Urinary bladder (tissue), 4 donors: Measurements from ENCODE around the gene CLIC5. TPM values are rescaled to one million over a fixed set of nuclear protein-coding genes. Genes with fewer than 3 reads are reported as not detected.

Source experiments
- DNase-seq: peaks from one replicate; pipeline ENCODE4 v3.0.0-alpha.2; 2015; ENCODE audit errors: extremely low spot score
- H3K27ac ChIP-seq: one replicate; pipeline ENCODE4 v1.5.1; 2013; ENCODE audit warnings: low read depth, mild to moderate bottlenecking, moderate library complexity
- H3K36me3 ChIP-seq: one replicate; pipeline ENCODE4 v1.6.1; 2013; ENCODE audit warnings: mild to moderate bottlenecking, moderate library complexity; ENCODE audit not compliant: insufficient read depth
- H3K4me1 ChIP-seq: one replicate; pipeline ENCODE4 v1.6.1; 2013; ENCODE audit warnings: mild to moderate bottlenecking, moderate library complexity; ENCODE audit not compliant: insufficient read depth
- H3K4me3 ChIP-seq: one replicate; pipeline ENCODE4 v1.5.1; 2013; ENCODE audit warnings: low read depth, low read length
- WGBS: extraction: QIAGEN DNeasy Blood & Tissue Kit; methylation state at CpG from one replicate; pipeline ENCODE4 v1.1.7; 2013; 5-methylcytosine and 5-hydroxymethylcytosine counted together
- polyA plus RNA-seq: library from polyadenylated mRNA; stranded (reverse); fragments of 200-250 nt; gene quantifications from one replicate; pipeline ENCODE4 v1.2.3, GENCODE V29; 2013
- total RNA-seq: library from RNA; depleted of rRNA; stranded (reverse); fragments of >200 nt; gene quantifications from one replicate; pipeline ENCODE4 v1.2.3, GENCODE V29; 2014
- donor health status: healthy with polysubstance abuse.
- donor health status: healthy.

The CLIC5 gene
- total and polyA plus RNA-seq, 2 donors: 2.4 to 4.3 TPM

GRCh38 chr6:45972795-45973503 is 42.7 kb downstream of the CLIC5 start:
- Histone ChIP-seq H3K4me3 (no peak overlapping the region), H3K4me1 (no peaks in the 10 kb centered on the region), H3K36me3 (no peaks in the 10 kb centered on the region), H3K27ac (no peak overlapping the region)
- 88% methylated on average over 4 of the region's 4 CpGs for WGBS
- DNase-seq: no peak

GRCh38 chr6:45971287-45971686 is 44.4 kb downstream of the CLIC5 start:
- no peak overlapping the region for H3K27ac ChIP-seq
- H3K4me3 ChIP-seq: no peak overlapping the region
- no peaks in the 10 kb centered on the region for H3K4me1 ChIP-seq
- DNase-seq: no peak
- WGBS: 87% methylated on average over 6 of the region's 6 CpGs
- no peaks in the 10 kb centered on the region for H3K36me3 ChIP-seq

DNA sequence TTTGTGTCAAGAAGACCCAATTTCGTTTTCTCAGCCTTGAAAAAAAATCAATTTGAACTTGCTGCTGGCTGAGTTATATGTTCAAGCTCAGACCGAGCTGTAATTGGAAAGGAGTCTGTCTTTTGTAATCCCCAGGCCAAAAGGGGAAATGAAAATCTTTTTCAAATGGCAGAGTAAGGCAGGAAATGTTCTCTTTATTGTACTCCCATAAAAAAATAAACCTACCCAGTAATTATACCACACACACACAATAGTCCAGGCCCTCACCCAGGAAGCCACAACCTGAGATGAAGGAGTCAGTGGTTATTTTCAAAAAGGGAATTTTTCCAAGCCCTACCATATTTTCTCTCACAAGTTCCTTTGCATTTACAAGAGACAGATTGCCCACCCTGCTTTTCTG is 45.3 kb downstream of the CLIC5 start:
- H3K27ac ChIP-seq: no peak overlapping the region

GRCh38 chr6:45969883-45970282 is 45.8 kb downstream of the CLIC5 start:
- H3K27ac ChIP-seq: no peak overlapping the region
- 78% methylated on average over 2 of the region's 2 CpGs for WGBS

More for the DNA sequence above, 45.3 kb downstream of the CLIC5 start:
- Histone ChIP-seq H3K4me1 (no peaks in the 10 kb centered on the region), H3K4me3 (no peak overlapping the region), H3K36me3 (no peaks in the 10 kb centered on the region)
- 44% methylated on average over 2 of the region's 2 CpGs for WGBS
- DNase-seq: no peak

DNA sequence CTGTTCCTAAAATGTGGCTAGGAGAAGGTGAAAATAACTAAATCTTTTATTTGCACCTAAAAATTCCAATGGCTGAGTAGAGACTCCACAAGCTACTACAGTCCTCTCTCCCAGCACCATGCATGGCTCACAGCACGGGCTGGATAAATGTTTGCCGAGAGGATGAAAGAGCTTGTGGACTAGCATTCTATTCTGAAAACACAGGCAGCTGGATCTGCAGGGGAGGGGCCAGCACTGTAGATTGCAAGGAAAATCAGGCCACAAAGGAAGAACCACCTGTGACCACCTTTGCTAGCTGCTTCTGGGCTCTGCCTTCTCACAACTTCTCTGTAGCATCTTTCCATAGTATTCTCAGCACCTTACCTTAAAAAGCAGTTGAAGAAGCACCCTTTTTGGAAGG is 46.6 kb downstream of the CLIC5 start:
- H3K27ac ChIP-seq: no peak overlapping the region

More at GRCh38 chr6:45969883-45970282, 45.8 kb downstream of the CLIC5 start:
- H3K4me1 ChIP-seq: no peaks in the 10 kb centered on the region
- DNase-seq: no peak
- H3K4me3 ChIP-seq: no peak overlapping the region
- no peaks in the 10 kb centered on the region for H3K36me3 ChIP-seq

DNA sequence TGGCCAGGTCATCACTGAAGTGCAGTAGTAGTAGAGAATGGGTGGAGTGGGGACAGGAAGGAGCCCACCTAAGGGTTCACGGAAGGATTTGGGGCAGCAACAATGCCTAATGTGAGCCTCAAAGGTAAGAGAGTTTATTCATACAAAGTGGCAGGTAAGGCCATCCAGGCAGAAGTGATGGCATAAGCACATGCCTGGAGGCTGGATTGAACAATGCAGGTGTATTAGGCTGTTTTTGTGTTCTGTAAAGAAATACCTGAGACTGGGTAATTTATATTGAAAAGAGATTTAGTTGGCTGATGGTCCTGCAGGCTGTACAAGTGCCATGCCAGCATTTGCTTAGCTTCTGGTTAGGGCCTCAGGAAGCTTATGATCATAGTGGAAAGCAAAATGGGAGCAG is 48.3 kb downstream of the CLIC5 start:
- Histone ChIP-seq H3K4me3 (no peak overlapping the region), H3K27ac (no peak overlapping the region), H3K4me1 (no peaks in the 10 kb centered on the region), H3K36me3 (no peaks in the 10 kb centered on the region)
- DNase-seq: no peak
- 100% methylated on average over 1 of the region's 1 CpG for whole genome bisulfite sequencing

More for the DNA sequence above, 46.6 kb downstream of the CLIC5 start:
- no peak for DNase-seq
- Histone ChIP-seq H3K4me1 (no peaks in the 10 kb centered on the region), H3K36me3 (no peaks in the 10 kb centered on the region), H3K4me3 (no peak overlapping the region)
- WGBS: 80% methylated on average over 2 of the region's 2 CpGs

- H3K4me1 ChIP-seq: no peaks in the 10 kb centered on the region
- no peak overlapping the region for H3K27ac ChIP-seq
- no peak overlapping the region for H3K4me3 ChIP-seq
- 76% methylated on average over 3 of the region's 3 CpGs for WGBS
- DNase-seq: no peak
- H3K36me3 ChIP-seq: no peaks in the 10 kb centered on the region
Observed at GRCh38 chr6:45966797-45967196, 48.9 kb downstream of the CLIC5 start.

- 82% methylated on average over 4 of the region's 4 CpGs for WGBS
- H3K4me1 ChIP-seq: no peaks in the 10 kb centered on the region
Observed at GRCh38 chr6:45966340-45966739, 49.3 kb downstream of the CLIC5 start.

DNA sequence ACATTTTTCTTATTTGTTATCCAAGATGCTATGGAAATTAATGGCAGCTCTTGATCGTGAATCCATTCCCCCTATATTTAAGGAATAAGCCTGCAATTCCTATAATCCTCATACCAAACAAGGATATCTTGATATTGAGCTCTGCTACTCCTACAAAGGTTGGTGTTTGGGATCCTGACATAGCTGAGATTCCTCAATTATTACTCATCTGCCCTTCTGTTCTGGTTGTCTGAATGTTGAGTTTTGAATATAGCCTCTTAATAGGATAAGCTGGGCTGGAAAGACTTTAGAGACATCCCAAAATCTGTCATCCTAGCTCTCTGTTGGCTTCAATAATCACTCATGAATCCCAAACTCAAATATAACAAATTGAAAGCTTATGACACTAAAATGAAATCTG is 49.9 kb downstream of the CLIC5 start:
- Histone ChIP-seq H3K4me3 (no peak overlapping the region), H3K4me1 (no peaks in the 10 kb centered on the region), H3K36me3 (no peaks in the 10 kb centered on the region), H3K27ac (no peak overlapping the region)
- no peak for DNase-seq
- 57% methylated on average over 1 of the region's 1 CpG for WGBS

More at GRCh38 chr6:45966340-45966739, 49.3 kb downstream of the CLIC5 start:
- DNase-seq: no peak
- Histone ChIP-seq H3K36me3 (no peaks in the 10 kb centered on the region), H3K27ac (no peak overlapping the region), H3K4me3 (no peak overlapping the region)

GRCh38 chr6:45965007-45965406 is 50.7 kb downstream of the CLIC5 start:
- no peak overlapping the region for H3K27ac ChIP-seq

DNA sequence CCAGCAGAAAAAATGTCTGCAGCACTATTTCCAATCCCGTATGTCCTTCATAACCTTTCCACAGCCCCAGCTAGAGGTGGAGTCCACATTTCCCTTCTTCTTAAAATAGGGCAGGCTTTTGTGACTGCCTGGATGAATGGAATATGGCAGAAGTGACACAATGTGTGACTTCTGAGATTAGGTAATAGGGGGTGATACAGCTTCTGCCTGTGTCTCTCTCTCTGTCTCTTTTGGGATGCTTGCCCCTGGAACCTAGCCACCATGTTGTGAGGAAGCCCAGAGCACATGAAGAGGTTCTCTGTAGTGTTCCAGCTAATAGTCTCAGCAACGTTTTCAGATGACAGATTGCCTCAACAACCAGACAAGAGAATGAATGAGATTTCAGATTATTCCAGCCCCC is 51.4 kb downstream of the CLIC5 start:
- 74% methylated on average over 2 of the region's 2 CpGs for WGBS
- no peak overlapping the region for H3K4me3 ChIP-seq
- H3K27ac ChIP-seq: no peak overlapping the region
- no peaks in the 10 kb centered on the region for H3K4me1 ChIP-seq
- no peaks in the 10 kb centered on the region for H3K36me3 ChIP-seq
- no peak for DNase-seq

More at GRCh38 chr6:45965007-45965406, 50.7 kb downstream of the CLIC5 start:
- WGBS: 92% methylated on average over 1 of the region's 1 CpG
- Histone ChIP-seq H3K4me1 (no peaks in the 10 kb centered on the region), H3K36me3 (no peaks in the 10 kb centered on the region), H3K4me3 (no peak overlapping the region)
- no peak for DNase-seq

GRCh38 chr6:45963896-45964295 is 51.8 kb downstream of the CLIC5 start:
- Histone ChIP-seq H3K4me1 (no peaks in the 10 kb centered on the region), H3K4me3 (no peak overlapping the region), H3K36me3 (no peaks in the 10 kb centered on the region), H3K27ac (no peak overlapping the region)
- DNase-seq: no peak

DNA sequence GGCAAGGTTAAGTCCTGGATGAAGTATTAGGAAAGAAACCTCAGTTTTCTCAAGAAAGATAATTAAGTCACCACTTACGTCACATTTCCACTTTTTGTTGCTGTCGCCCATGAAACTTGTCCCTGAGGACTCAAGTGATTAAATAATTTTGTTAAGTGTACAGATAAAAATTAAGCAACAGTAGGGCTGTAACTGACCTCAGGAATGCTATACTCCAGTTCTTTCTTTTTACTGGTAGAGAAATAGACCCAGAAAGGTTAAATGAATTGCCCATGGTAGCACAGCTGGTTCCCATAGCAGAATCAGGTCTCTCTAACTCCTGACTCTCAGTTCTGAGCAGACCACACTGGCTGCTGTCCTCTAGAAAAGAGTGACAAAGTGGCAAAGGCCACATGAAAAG is 54.5 kb downstream of the CLIC5 start:
- Histone ChIP-seq H3K4me1 (no peaks in the 10 kb centered on the region), H3K27ac (no peak overlapping the region), H3K36me3 (no peaks in the 10 kb centered on the region), H3K4me3 (no peak overlapping the region)
- 89% methylated on average over 2 of the region's 2 CpGs for WGBS
- DNase-seq: no peak

- H3K27ac ChIP-seq: no peak overlapping the region
- DNase-seq: no peak
Observed at GRCh38 chr6:45959534-45960145, 56.0 kb downstream of the CLIC5 start.

More at GRCh38 chr6:45959534-45960145, 56.0 kb downstream of the CLIC5 start:
- Histone ChIP-seq H3K4me1 (no peaks in the 10 kb centered on the region), H3K36me3 (no peaks in the 10 kb centered on the region), H3K4me3 (no peak overlapping the region)
- WGBS: 64% methylated on average over 4 of the region's 4 CpGs
